T-cell (primary cell): ENCODE results near the gene BAG2. TPM values are rescaled to one million over a fixed set of nuclear protein-coding genes. Genes with fewer than 3 reads are reported as not detected.

Experiments
- ATAC-seq, 4 experiments: fragments of 200-7000 bp in 3 of 4; fragments of 150-1000 bp in 1 of 4; cut with Tn5 transposase; replicated peaks in 1 of 4; 1 replicate in 3 of 4; 2 replicates in 1 of 4; pipeline ENCODE4 v1.10.0; 2021; ENCODE audit warnings: moderate library complexity in 3 of 4, mild to moderate bottlenecking in 2 of 4, moderate number of reproducible peaks in 1 of 4
- CTCF ChIA-PET, 2 donors: fragments of 300-600 bp; sonication (Branson Sonifier 250); formaldehyde crosslinking; loops; one replicate each; lab custom pipeline; 2022; ENCODE audit warnings: antibody characterized with exemption in 2 of 2; lab: Charles Lee
- POLR2A ChIA-PET, 2 donors: fragments of 300-600 bp; sonication (Branson Sonifier 250); formaldehyde crosslinking; loops; one replicate each; lab custom pipeline; 2022; ENCODE audit warnings: antibody characterized with exemption in 2 of 2; lab: Charles Lee
- DNase-seq, 35 experiments: peaks; one replicate each; pipeline versions ENCODE4 v3.0.0 to v3.0.0-alpha.2; 2013 to 2023
- H3K27ac ChIP-seq: one replicate; pipeline ENCODE4 v1.5.1; 2013; ENCODE audit warnings: low read length
- H3K27me3 ChIP-seq, 2 experiments: replicated peaks in 1 of 2; 1 replicate in 1 of 2; 2 replicates in 1 of 2; pipeline versions ENCODE4 v1.6.1 to v1.7.0; 2013; ENCODE audit warnings: low read length in 1 of 2, mixed read lengths in 1 of 2; ENCODE audit not compliant: control insufficient read depth in 2 of 2, insufficient read depth in 2 of 2; ENCODE audit errors: extremely low read depth in 1 of 2
- H3K36me3 ChIP-seq, 2 donors: 1 replicate in 1 of 2; 2 replicates in 1 of 2; pipeline versions ENCODE4 v1.6.1 to v1.7.0; 2013; ENCODE audit warnings: low read length in 1 of 2; ENCODE audit not compliant: control insufficient read depth in 2 of 2, insufficient read depth in 1 of 2; ENCODE audit errors: extremely low read depth in 1 of 2
- H3K4me1 ChIP-seq, 2 experiments: 1 replicate in 1 of 2; 2 replicates in 1 of 2; pipeline versions ENCODE4 v1.6.1 to v1.7.0; 2013; ENCODE audit warnings: low read length in 2 of 2, mixed read lengths in 1 of 2; ENCODE audit not compliant: insufficient read depth in 2 of 2, control insufficient read depth in 1 of 2; ENCODE audit errors: extremely low read depth in 1 of 2
- H3K4me3 ChIP-seq, 2 donors: 1 replicate in 1 of 2; 2 replicates in 1 of 2; pipeline versions ENCODE4 v1.5.1 to v1.7.0; 2013; ENCODE audit warnings: mild to moderate bottlenecking in 2 of 2, low read length in 1 of 2, moderate library complexity in 1 of 2; ENCODE audit not compliant: control insufficient read depth in 1 of 2; ENCODE audit errors: extremely low read depth in 1 of 2
- H3K9me3 ChIP-seq: 2 replicates; pipeline ENCODE4 v1.7.0; 2013
- H3K27ac Mint-ChIP-seq, 2 donors: one replicate each; pipeline ENCODE4 v1.8.0; 2020 to 2021; ENCODE audit warnings: mild to moderate bottlenecking in 2 of 2, mixed read lengths in 2 of 2
- H3K27me3 Mint-ChIP-seq, 2 donors: one replicate each; pipeline ENCODE4 v1.8.0; 2021 to 2022; ENCODE audit warnings: mixed read lengths in 2 of 2
- H3K36me3 Mint-ChIP-seq: one replicate; pipeline ENCODE4 v1.8.0; 2021; ENCODE audit warnings: mixed read lengths
- H3K4me1 Mint-ChIP-seq, 3 donors: one replicate each; pipeline ENCODE4 v1.8.0; 2020 to 2022; ENCODE audit warnings: mixed read lengths in 3 of 3, mild to moderate bottlenecking in 1 of 3
- H3K4me3 Mint-ChIP-seq, 3 donors: one replicate each; pipeline ENCODE4 v1.8.0; 2020 to 2022; ENCODE audit warnings: mild to moderate bottlenecking in 3 of 3, mixed read lengths in 3 of 3, moderate library complexity in 3 of 3
- H3K9me3 Mint-ChIP-seq, 3 donors: one replicate each; pipeline ENCODE4 v1.8.0; 2020 to 2022; ENCODE audit warnings: mixed read lengths in 3 of 3
- WGBS: methylation state at CpG from one replicate; pipeline ENCODE4 v1.1.5; 2013; ENCODE audit warnings: missing lambda C conversion rate; ENCODE audit not compliant: insufficient coverage; 5-methylcytosine and 5-hydroxymethylcytosine counted together
- total RNA-seq, 35 experiments: library from RNA in 6 of 35; stranded (reverse) in 6 of 35; fragments of 120-200 nt in 1 of 35; gene quantifications; one replicate each; pipeline versions ENCODE4 v1.2.1 to v1.2.4 and lab custom pipeline; 2013 to 2026

The BAG2 gene
- total RNA-seq, 5 donors from 2014 or later (not counting 1 experiment from before 2014, with no cell fraction given), result 3.2 to 5.1 (median 3.9) TPM

- DNase-seq (no peak), ATAC-seq (no peak)
- H3K27me3 ChIP-seq, result no peaks in the 10 kb centered on the region
- Mint-ChIP-seq H3K4me3 (no peak overlapping the region), H3K27ac (no peak overlapping the region), H3K27me3 (no peaks in the 10 kb centered on the region), H3K9me3 (no peaks in the 10 kb centered on the region), H3K4me1 (no peaks in the 10 kb centered on the region), H3K36me3 (no peaks in the 10 kb centered on the region)
- H3K4me3 ChIP-seq, result no peak overlapping the region
- WGBS, result 86% methylated on average over 1 of the region's 1 CpG
- H3K27ac ChIP-seq, result no peak overlapping the region
- H3K4me1 ChIP-seq, result no peaks in the 10 kb centered on the region
- CTCF ChIA-PET, result no interaction called here
- H3K9me3 ChIP-seq, result no peaks in the 10 kb centered on the region
- POLR2A ChIA-PET, result no interaction called here
- no peaks in the 10 kb centered on the region for H3K36me3 ChIP-seq
Measured at GRCh38 chr6:57201718-57202117, 29.6 kb downstream of the BAG2 start.

DNA sequence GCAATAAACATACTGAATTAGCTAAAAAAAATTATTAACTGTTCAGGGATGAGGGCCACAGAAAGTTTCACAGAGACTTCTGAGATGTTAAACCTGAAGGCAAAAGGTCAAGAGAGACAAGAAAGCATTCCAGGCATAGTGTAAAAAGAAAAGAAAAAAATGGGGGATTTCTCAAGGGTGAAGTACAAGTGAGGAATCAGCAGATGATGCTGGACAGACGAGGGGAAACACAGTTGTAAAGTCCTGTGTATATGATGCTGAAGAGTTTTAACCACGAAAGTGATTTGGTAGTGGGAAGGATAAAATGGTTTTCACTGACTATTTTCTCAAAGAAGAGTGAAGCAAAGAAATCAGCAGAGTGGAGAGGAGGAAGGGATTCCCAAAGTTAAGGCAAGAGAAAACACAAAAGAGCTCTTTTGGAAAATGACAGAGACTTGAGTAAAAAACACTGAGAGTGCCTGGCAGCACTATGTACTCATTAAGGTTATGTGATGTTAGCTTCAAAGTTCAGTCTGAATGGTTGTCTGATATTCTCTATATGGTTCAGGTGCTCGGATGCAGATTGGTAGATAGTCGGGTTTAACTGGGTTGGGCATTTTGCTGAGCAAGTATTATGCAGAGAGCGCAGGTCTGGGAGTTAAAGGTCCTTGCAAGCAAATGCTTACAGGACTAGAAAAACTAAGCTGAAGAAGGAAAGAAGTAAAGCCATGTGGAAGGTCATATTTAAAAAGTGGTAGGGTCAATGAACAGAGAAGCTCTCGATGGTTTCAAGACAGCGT, 33.6 kb downstream of the BAG2 start:
- Histone ChIP-seq H3K27ac (no peak overlapping the region), H3K27me3 (no peaks in the 10 kb centered on the region), H3K9me3 (no peaks in the 10 kb centered on the region), H3K36me3 (no peaks in the 10 kb centered on the region), H3K4me1 (no peaks in the 10 kb centered on the region), H3K4me3 (no peak overlapping the region)
- Mint-ChIP-seq H3K27ac (no peak overlapping the region), H3K9me3 (no peaks in the 10 kb centered on the region), H3K4me1 (no peaks in the 10 kb centered on the region), H3K36me3 (no peaks in the 10 kb centered on the region), H3K4me3 (no peak overlapping the region), H3K27me3 (no peaks in the 10 kb centered on the region)
- POLR2A ChIA-PET, result no interaction called here
- CTCF ChIA-PET, result no interaction called here
- DNase-seq, result no peak
- 88% methylated on average over 7 of the region's 7 CpGs for WGBS
- no peak for ATAC-seq

- H3K27me3 ChIP-seq, result no peaks in the 10 kb centered on the region
- H3K4me1 ChIP-seq, result no peaks in the 10 kb centered on the region
- H3K4me3 ChIP-seq, result no peak overlapping the region
- Mint-ChIP-seq H3K27ac (no peak overlapping the region), H3K9me3 (no peaks in the 10 kb centered on the region), H3K27me3 (no peaks in the 10 kb centered on the region), H3K4me3 (no peak overlapping the region), H3K36me3 (no peaks in the 10 kb centered on the region), H3K4me1 (no peaks in the 10 kb centered on the region)
- ChIA-PET CTCF (no interaction called here), POLR2A (no interaction called here)
- ATAC-seq (no peak), DNase-seq (no peak)
- no CpG with 5 or more reads among the region's 2 CpGs for WGBS
- no peak overlapping the region for H3K27ac ChIP-seq
- H3K36me3 ChIP-seq, result no peaks in the 10 kb centered on the region
- no peaks in the 10 kb centered on the region for H3K9me3 ChIP-seq
Measured at GRCh38 chr6:57207141-57207540, 35.0 kb downstream of the BAG2 start.

DNA sequence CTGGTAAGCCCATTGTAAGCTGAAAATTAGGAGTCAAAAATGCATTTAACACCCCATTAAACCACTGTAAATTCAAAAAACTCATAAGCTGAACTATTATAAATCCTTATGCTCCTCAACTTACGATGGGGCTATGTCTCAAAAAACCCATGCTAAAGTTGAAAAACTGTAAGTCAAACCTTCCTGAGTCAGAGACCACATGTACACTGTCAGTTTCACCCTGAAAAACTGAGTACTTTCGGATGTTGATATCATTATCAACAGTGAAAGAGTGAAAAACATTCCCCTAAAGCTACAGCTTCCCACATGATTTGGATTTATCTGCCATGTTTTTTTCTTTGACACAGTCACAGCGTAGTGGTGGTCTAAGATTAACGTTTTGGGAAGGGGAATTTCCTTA, 35.7 kb downstream of the BAG2 start:
- ChIA-PET CTCF (no interaction called here), POLR2A (no interaction called here)
- DNase-seq (no peak), ATAC-seq (no peak)
- H3K4me1 Mint-ChIP-seq, result no peaks in the 10 kb centered on the region
- no peaks in the 10 kb centered on the region for H3K36me3 ChIP-seq
- H3K9me3 Mint-ChIP-seq, result no peaks in the 10 kb centered on the region
- H3K36me3 Mint-ChIP-seq, result no peaks in the 10 kb centered on the region
- no peak overlapping the region for H3K4me3 Mint-ChIP-seq
- H3K27me3 ChIP-seq, result no peaks in the 10 kb centered on the region
- H3K27ac ChIP-seq, result no peak overlapping the region
- no peaks in the 10 kb centered on the region for H3K9me3 ChIP-seq
- no peak overlapping the region for H3K27ac Mint-ChIP-seq
- H3K27me3 Mint-ChIP-seq, result no peaks in the 10 kb centered on the region
- H3K4me1 ChIP-seq, result no peaks in the 10 kb centered on the region
- WGBS, result 60% methylated on average over 3 of the region's 4 CpGs
- H3K4me3 ChIP-seq, result no peak overlapping the region

DNA sequence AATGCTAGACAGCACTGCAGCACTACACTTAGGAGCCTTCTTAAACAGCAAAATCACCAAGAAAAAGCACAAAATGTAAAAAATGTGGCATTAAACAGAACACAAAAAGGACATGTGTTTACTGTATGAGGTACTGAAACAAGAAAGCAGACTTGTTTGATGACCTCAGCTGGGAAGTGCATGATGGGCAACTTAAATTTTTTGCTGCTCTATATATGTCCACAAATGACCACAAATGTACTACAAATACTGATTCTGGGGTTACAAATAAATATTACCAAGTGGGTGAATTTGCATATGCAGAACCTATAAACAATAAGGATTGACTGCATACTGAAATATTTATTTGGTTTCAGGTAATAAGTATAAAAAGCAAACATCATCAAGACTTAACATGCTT, 36.9 kb downstream of the BAG2 start:
- no peak overlapping the region for H3K4me3 Mint-ChIP-seq
- POLR2A ChIA-PET, result no interaction called here
- CTCF ChIA-PET, result no interaction called here
- H3K36me3 ChIP-seq, result no peaks in the 10 kb centered on the region
- ATAC-seq (no peak), DNase-seq (no peak)
- H3K4me3 ChIP-seq, result no peak overlapping the region
- peaks cover 3 to 4% of the 10 kb centered on the region in 2 experiments for H3K4me1 ChIP-seq
- H3K9me3 Mint-ChIP-seq, result no peaks in the 10 kb centered on the region
- no peaks in the 10 kb centered on the region for H3K36me3 Mint-ChIP-seq
- no peaks in the 10 kb centered on the region for H3K9me3 ChIP-seq
- H3K27ac Mint-ChIP-seq, result no peak overlapping the region
- no peaks in the 10 kb centered on the region for H3K27me3 Mint-ChIP-seq
- H3K27me3 ChIP-seq, result no peaks in the 10 kb centered on the region
- H3K4me1 Mint-ChIP-seq, result peaks cover 6 to 11% (median 6%) of the 10 kb centered on the region in 3 donors
- no peak overlapping the region for H3K27ac ChIP-seq

DNA sequence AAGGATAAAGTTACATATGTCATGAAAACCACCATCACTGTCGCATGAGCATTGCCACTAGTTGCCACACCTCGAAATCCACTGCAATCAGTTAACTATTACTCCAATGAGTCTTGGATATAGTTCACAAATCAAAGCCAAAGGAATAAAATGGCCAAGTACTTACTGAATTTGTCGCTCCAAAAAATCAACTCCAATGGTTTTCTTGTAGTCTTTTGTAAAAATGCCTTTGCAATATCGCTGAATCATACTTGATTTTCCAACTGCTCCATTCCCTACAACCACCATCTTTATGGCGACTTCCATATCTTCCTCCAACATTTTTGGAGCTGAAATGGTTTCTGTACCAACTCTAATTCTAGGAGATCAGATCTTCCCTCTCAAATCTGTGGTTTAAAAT, 37.9 kb downstream of the BAG2 start:
- Mint-ChIP-seq H3K27me3 (peaks cover 0 to 6% of the 10 kb centered on the region in 2 donors), H3K27ac (no peak overlapping the region), H3K4me1 (peaks cover 16 to 21% (median 16%) of the 10 kb centered on the region in 3 donors), H3K36me3 (no peaks in the 10 kb centered on the region), H3K9me3 (peaks cover 0 to 3% (median 2%) of the 10 kb centered on the region in 3 donors), H3K4me3 (no peak overlapping the region)
- ATAC-seq (no peak), DNase-seq (no peak)
- CTCF ChIA-PET, result no interaction called here
- Histone ChIP-seq H3K4me3 (no peak overlapping the region), H3K27ac (no peak overlapping the region), H3K4me1 (peaks cover 4 to 9% of the 10 kb centered on the region in 2 experiments), H3K9me3 (no peaks in the 10 kb centered on the region), H3K36me3 (no peaks in the 10 kb centered on the region), H3K27me3 (no peaks in the 10 kb centered on the region)
- WGBS, result 67% methylated on average over 1 of the region's 5 CpGs
- POLR2A ChIA-PET, result interaction anchor here in 1 of 2 donors (0.7 kb wide), 1 partner anchor 137 kb away, joined by 3 read pairs; no protein-coding TSS in a partner anchor
